ENCODE results near the gene TCF12.
A peak's percentile ranks its signal among the peaks of the same experiment; 100 is the strongest.

The TCF12 gene

DNA sequence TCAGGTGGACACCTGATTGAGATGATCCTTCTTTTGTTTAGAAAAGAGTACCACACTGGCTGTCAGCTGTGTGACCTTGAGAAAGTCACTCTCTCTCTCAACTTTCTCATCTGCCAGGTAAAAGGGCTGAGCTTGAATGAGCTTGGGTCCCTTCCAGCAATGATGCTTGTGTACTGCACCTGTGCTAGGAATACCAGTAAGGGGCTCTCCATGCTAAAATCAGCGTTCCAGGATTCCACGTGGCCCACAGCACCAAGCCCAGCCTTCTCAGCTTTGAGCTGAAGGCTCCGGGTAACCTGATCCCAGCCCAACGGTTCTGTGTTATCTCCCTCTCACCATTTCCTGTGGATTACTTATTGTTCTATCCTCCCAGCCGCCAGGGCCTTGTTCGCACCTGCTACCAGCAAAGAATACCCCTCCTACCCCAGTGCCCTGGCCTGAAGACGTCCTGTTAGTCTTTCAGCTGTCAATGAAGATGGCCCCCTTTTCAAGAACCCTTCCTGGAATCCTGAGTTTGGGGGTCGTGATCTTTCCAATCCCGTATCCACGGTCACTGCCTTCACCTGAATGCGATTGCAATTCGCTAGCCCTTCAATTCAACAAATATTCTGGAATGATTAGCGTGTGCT lies 403.6 kb downstream of the TCF12 start:
- DNase-seq (ENCODE audit: low read depth), result no peak

DNA sequence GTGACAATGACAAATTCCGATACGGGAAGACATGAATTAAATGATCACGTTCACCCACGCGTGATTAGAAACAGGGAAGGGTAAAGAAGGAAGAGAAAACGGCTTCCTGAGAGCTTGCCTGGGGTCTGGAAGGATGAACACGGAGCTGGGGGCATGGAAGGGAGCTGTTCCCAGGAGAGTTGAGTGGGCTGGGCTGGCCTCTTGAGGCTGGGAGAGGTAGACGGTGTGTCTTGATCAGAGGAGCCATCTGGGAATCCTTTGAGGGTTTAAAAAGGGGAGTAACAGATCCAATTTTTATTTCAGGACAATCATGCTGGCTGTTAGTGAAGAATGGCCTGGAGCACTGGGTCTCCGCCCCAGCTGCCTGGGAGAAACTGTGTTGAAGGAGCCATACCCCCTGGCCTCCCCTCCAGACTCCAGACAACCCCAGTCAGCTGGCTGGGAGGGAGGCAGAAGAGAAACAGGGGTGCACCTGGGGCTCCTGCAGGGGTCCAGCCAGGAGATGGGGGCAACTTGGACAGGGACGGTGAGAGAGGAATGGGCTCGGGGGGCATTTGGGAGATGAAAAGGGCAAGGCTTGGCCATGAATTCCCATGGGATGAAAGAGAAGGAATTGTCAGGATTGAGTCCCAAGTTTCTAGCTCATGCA lies 404.3 kb downstream of the TCF12 start:
- DNase-seq (ENCODE audit: low read depth), result no peak

GRCh38 chr15:57323299-57323805 lies 404.9 kb downstream of the TCF12 start:
- no peak for DNase-seq (ENCODE audit: low read depth)

GRCh38 chr15:57323806-57324589 lies 405.6 kb downstream of the TCF12 start:
- peak; percentile 91 for DNase-seq (ENCODE audit: low read depth)

GRCh38 chr15:57324590-57324890 lies 406.1 kb downstream of the TCF12 start:
- DNase-seq (ENCODE audit: low read depth), result no peak

DNA sequence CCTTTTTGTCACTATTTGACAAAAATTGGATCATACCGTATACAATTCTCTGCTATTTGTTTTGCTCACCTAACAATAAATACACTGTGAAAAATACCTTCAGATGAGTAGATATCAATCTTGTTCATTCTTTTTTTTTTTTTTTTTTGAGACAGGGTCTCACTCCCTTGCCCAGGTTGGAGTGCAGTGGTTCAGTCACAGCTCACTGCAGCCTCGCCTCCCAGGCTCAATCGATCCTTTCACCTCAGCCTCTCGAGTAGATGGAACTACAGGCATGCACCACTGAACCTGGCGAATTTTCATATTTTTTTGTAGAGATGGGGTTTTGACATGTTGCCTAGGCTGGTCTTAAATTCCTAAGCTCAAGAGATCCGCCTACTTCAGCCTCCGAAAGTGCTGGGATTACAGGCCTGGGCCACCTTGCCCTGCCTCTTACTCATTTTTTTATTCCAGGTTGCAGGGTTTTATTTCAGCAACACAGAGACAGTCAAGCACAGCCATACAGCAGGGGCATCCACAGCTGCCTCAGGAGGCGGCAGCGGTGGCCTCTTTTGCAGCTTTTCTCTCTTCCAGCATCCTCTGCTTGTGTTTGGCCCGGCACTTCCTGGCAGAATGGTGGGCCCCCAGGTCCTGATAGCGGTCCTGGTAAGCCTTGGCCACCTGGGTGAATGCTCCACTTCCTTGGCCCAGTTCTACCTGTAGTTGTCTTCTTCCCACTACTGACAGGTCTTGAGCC lies 406.7 kb downstream of the TCF12 start:
- no peak for DNase-seq (ENCODE audit: low read depth)

- DNase-seq (ENCODE audit: low read depth), result no peak
These were observed 407.8 kb downstream of the TCF12 start for GRCh38 chr15:57326196-57326595.

- no peak for DNase-seq (ENCODE audit: low read depth)
These were observed 409.6 kb downstream of the TCF12 start for GRCh38 chr15:57327985-57328471.

GRCh38 chr15:57328479-57328878 lies 410.0 kb downstream of the TCF12 start:
- DNase-seq (ENCODE audit: low read depth), result no peak

- no peak for DNase-seq (ENCODE audit: low read depth)
These were observed 410.5 kb downstream of the TCF12 start for GRCh38 chr15:57328897-57329296.

DNA sequence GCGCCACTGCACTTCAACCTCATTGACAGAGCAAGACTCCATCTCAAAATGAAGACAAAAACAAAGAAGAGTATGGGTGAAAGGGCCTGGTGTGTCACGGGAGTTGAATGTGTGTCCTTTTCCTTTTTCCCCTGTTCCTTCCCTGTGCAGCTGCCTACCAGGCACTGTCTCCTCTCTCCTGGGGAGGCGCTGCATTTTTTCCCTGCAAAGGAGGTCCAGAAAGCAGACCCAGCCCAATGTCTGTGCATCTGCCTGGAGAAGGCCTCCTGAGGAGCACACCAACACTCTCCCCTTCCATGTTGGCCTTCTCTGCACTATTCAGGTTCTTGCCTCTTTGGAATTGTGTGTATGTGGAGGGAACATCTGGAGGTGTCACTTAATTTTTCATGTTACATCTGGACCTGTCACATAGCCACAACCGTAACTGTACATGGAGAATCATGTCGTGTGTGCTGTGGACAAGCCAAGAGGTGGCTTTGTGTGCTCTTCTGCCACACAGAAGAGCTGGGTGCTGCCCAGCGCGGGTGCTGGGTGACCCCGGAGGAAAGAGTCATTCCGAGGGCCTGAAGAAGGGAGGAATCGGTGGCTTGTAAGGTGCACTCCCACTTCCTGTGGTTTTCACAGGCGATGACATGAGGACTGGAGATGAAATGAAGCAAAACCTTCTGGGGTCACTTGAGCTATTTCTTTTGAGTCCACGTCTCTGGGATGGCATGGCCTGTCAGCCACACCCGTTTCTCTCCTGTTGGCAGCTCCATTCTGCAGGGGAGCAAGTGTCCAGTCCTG lies 411.3 kb downstream of the TCF12 start:
- no peak for DNase-seq (ENCODE audit: low read depth)

DNA sequence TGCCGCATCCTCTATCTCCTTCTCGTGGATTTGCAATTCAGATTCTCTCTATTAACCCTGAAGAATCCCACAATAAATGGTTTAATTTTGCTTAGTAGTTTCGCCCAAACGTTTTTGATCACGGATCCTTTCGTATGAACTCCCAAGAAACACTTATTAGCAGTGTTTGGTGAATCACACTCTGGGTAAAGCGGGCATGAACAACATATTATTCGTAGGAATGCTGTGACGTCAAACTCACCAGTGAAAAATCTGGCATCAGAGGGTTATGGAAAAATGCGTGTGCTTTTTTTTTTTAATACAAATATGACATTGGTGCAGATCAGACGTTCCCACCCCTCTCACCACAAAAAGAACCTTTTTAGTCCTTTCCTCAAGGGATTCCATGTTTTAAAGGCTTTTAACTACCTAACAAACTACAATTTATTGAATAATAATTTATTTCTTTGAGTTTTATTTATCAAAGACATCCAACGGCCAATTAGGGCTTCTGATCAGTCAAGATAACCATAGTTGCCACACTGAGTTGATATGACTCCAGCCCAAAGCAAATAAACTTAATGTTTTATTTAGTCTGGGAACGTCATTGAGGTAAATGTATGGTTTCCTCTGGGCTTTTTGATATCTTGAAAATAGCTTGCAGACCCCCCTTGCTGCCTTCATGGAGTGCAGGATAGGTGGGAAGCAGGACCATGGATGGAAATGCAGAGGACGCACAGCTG lies 412.3 kb downstream of the TCF12 start:
- no peak for DNase-seq (ENCODE audit: low read depth)

DNA sequence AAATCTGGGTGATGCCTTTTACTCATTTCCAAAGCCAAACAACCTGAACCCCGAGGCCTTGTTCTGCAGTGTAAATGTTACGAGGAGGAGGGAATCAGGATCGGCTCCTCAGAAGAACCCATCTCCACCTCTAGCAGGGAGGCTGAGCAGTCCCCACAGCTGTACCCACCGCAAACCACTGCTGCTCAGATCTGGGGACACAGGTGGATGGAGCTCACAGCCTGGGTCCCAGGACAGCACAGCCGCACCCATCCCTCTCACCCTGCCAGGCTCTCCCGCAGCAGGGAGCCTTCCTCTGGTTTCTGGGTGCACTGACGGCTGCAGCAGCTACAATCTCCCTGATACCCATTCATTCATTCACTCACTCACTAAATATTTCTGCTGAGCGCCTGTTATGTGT lies 413.9 kb downstream of the TCF12 start:
- no peak for DNase-seq (ENCODE audit: low read depth)

DNA sequence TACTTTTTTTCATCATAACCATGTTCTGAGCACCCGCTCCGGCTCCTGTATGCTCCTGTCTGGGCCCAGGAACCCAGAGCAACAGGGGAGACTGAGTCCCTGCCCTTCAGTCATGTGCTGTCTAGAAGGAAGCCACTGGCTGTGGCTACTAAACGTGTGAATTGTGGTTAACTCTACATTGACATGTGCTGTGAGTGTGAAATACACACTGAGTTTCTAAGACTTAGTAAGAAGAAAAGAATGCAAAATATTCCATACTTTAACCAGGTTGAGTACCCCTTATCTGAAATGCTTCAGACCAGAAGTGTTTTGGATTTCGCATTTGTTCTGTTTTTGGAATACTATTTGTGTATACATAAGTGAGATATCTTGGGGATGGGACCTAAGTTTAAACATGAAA lies 415.0 kb downstream of the TCF12 start:
- DNase-seq (ENCODE audit: low read depth), result no peak

GRCh38 chr15:57334257-57334656 lies 415.8 kb downstream of the TCF12 start:
- no peak for DNase-seq (ENCODE audit: low read depth)

GRCh38 chr15:57335293-57335715 lies 416.9 kb downstream of the TCF12 start:
- no peak for DNase-seq (ENCODE audit: low read depth)

DNA sequence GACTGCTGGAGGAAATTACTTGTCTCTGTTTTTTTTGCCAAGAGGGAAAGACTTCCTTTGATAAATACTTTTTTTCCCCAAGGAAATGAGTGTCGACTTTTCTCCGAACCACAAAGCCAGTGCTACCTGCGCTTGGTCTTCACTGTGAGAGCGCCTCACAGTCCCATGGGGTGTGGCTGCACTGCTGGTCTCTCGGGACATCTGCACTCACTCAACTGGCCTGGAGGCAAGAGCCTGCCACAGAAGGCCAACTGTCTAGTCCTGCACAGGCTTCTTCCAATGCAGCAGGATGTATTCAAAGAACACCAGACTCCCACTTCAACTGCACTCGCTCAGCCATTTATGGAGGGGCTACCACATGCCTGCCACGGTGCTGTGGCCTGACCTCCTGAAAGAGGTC lies 417.3 kb downstream of the TCF12 start:
- DNase-seq (ENCODE audit: low read depth), result no peak

GRCh38 chr15:57337868-57338411 lies 419.5 kb downstream of the TCF12 start:
- no peak for DNase-seq (ENCODE audit: low read depth)

- DNase-seq (ENCODE audit: low read depth), result no peak
These were observed 420.9 kb downstream of the TCF12 start for GRCh38 chr15:57339321-57339720.
